ENCODE data around the gene EPS8.

- TF ChIP-seq CTCF (IDR thresholded peaks at IDR 0.05) (no peak), POLR2A (IDR thresholded peaks at IDR 0.05) (no peak)
These were observed 187.9 kb downstream of the EPS8 start for GRCh38 chr12:15601210-15601800.
